GM12875 (cell line): ENCODE data around the gene ADAM29.
"Not testable (repeated sequence)": the region's sequence is repeated elsewhere in the genome, so short reads cannot be mapped to it uniquely, and the experiment has no call there.

Experiments used
- H3K4me3 ChIP-seq: one replicate; pipeline ENCODE4 v1.5.1; 2011; ENCODE audit warnings: low read depth, low read length, control low read depth
- CTCF ChIP-seq: IDR thresholded peaks from 2 replicates; pipeline ENCODE4 v1.5.1; 2011; ENCODE audit warnings: low read depth, mild to moderate bottlenecking, control low read depth, inconsistent platforms, low read length, moderate library complexity, borderline replicate concordance; ENCODE audit not compliant: insufficient read depth

ADAM29 gene

GRCh38 chr4:174993916-174994315 lies 75.8 kb downstream of the ADAM29 start:
- H3K4me3 ChIP-seq, result no peak overlapping the region
- no peak for TF ChIP-seq CTCF

GRCh38 chr4:174996079-174996478 lies 77.9 kb downstream of the ADAM29 start:
- no peak for TF ChIP-seq CTCF
- H3K4me3 ChIP-seq, result no peak overlapping the region

GRCh38 chr4:174999407-174999806 lies 81.2 kb downstream of the ADAM29 start:
- H3K4me3 ChIP-seq, result no peak overlapping the region
- TF ChIP-seq CTCF, result no peak

- no peak overlapping the region for H3K4me3 ChIP-seq
- no peak for TF ChIP-seq CTCF
These were observed 99.6 kb downstream of the ADAM29 start for GRCh38 chr4:175017751-175018150.

GRCh38 chr4:175019447-175019846 lies 101.3 kb downstream of the ADAM29 start:
- not testable (repeated sequence) for H3K4me3 ChIP-seq
